OCI-LY1 (cell line): ENCODE measurements around the gene SMIM7.

Source experiments
- H2AFZ ChIP-seq: fragments of 200-600 bp; sonication (generic), shearing (Covaris generic); 2 replicates; pipeline ENCODE4 v1.6.0; 2014; ENCODE audit warnings: antibody characterized with exemption, mild to moderate bottlenecking, low read length
- H3F3A ChIP-seq: fragments of 200-600 bp; sonication (generic), shearing (Covaris generic); 2 replicates; pipeline ENCODE4 v1.6.0; 2014; ENCODE audit warnings: mild to moderate bottlenecking, antibody characterized with exemption, low read length, moderate library complexity; ENCODE audit not compliant: insufficient read depth
- H3K27ac ChIP-seq: fragments of 200-600 bp; sonication (generic); 2 replicates; pipeline ENCODE4 v1.5.1; 2014; ENCODE audit warnings: low read length, mixed run types, mild to moderate bottlenecking, low read depth; ENCODE audit not compliant: poor library complexity, severe bottlenecking
- H3K27me3 ChIP-seq: fragments of 200-600 bp; sonication (generic); 2 replicates; pipeline ENCODE4 v1.6.0; 2014; ENCODE audit warnings: antibody characterized with exemption, mild to moderate bottlenecking, low read length, moderate library complexity; ENCODE audit not compliant: insufficient read depth
- H3K36me3 ChIP-seq: fragments of 200-600 bp; sonication (generic); 2 replicates; pipeline ENCODE4 v1.6.1; 2014; ENCODE audit warnings: mild to moderate bottlenecking, antibody characterized with exemption, low read length, moderate library complexity, mixed read lengths; ENCODE audit not compliant: insufficient read depth
- H3K4me1 ChIP-seq: fragments of 200-600 bp; sonication (generic); 2 replicates; pipeline ENCODE4 v1.5.1; 2014; ENCODE audit warnings: mild to moderate bottlenecking, low read length, moderate library complexity; ENCODE audit not compliant: insufficient read depth, severe bottlenecking
- H3K4me2 ChIP-seq: fragments of 200-600 bp; sonication (generic), shearing (Covaris generic); 2 replicates; pipeline ENCODE4 v1.6.1; 2014; ENCODE audit warnings: low read length
- H3K4me3 ChIP-seq: fragments of 200-600 bp; sonication (generic); 2 replicates; pipeline ENCODE4 v1.5.1; 2014; ENCODE audit warnings: low read length, low read depth, mild to moderate bottlenecking, mixed read lengths; ENCODE audit not compliant: poor library complexity, severe bottlenecking
- H3K79me2 ChIP-seq: fragments of 200-600 bp; shearing (Covaris generic); 2 replicates; pipeline ENCODE4 v1.6.1; 2016; ENCODE audit warnings: mixed run types, low read length, mixed read lengths; ENCODE audit not compliant: insufficient read depth
- H3K9ac ChIP-seq: fragments of 200-600 bp; sonication (generic), shearing (Covaris generic); 2 replicates; pipeline ENCODE4 v1.6.1; 2014; ENCODE audit warnings: mild to moderate bottlenecking, low read length, mixed read lengths
- H3K9me2 ChIP-seq: fragments of 200-600 bp; sonication (generic), shearing (Covaris generic); 2 replicates; pipeline ENCODE4 v1.6.1; 2014; ENCODE audit warnings: low read depth, mild to moderate bottlenecking, low read length, mixed read lengths
- H3K9me3 ChIP-seq: fragments of 200-600 bp; shearing (Covaris generic); 2 replicates; pipeline ENCODE4 v1.6.1; 2014; ENCODE audit warnings: low read length, mixed read lengths
- H4K20me1 ChIP-seq: fragments of 200-600 bp; sonication (generic), shearing (Covaris generic); 2 replicates; pipeline ENCODE4 v1.6.0; 2016; ENCODE audit warnings: mild to moderate bottlenecking, low read length; ENCODE audit not compliant: insufficient read depth
- EZH2 ChIP-seq: fragments of 200-600 bp; sonication (generic), shearing (Covaris generic); IDR thresholded peaks from 2 replicates; pipeline ENCODE4 v1.8.0; 2017; ENCODE audit warnings: borderline replicate concordance, mixed run types, mild to moderate bottlenecking, antibody characterized with exemption, low read length, moderate library complexity, mixed read lengths
- TF ChIP-seq, protein P1 (sequence below): fragments of 200-600 bp; sonication (generic), shearing (Covaris generic); IDR thresholded peaks from 2 replicates; pipeline ENCODE4 v1.5.1; 2017; ENCODE audit warnings: mild to moderate bottlenecking, antibody characterized with exemption, low read length, moderate library complexity, mixed read lengths

Gene SMIM7

DNA sequence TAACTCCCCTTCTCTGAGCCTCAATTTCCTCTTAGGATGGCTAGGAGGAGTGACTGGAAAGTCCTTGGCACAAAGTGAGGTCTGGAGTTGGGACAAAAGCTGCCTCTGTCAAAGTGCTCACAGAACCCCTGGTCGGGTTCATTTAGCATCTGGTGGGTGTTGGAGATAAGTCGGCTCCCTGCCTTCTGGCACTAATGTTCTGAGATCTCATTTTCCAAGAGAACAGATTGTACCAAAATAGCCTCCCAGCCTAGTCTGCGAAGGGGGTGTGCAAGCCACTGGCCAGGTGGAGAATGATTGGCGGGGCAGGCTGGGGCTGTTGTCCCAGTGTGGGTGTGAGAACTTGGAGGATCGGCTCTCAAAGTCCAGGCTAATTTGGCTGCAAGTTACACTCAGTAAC is 39.0 kb upstream of the SMIM7 start:
- Histone ChIP-seq H4K20me1 (no peaks in the 10 kb centered on the region), H3F3A (no peaks in the 10 kb centered on the region), H3K36me3 (no peaks in the 10 kb centered on the region; the same call in 1 of the 2 replicates), H3K9ac (no peak overlapping the region), H3K9me2 (no peaks in the 10 kb centered on the region), H3K79me2 (no peaks in the 10 kb centered on the region), H3K27ac (no peak overlapping the region), H3K27me3 (0 out of 2 replicates have a peak, but pooled peaks cover 4% of the 10 kb centered on the region), H3K4me1 (no peaks in the 10 kb centered on the region), H2AFZ (no peak overlapping the region), H3K4me2 (no peak overlapping the region), H3K9me3 (no peaks in the 10 kb centered on the region), H3K4me3 (no peak overlapping the region)
- TF ChIP-seq, protein P1, sequence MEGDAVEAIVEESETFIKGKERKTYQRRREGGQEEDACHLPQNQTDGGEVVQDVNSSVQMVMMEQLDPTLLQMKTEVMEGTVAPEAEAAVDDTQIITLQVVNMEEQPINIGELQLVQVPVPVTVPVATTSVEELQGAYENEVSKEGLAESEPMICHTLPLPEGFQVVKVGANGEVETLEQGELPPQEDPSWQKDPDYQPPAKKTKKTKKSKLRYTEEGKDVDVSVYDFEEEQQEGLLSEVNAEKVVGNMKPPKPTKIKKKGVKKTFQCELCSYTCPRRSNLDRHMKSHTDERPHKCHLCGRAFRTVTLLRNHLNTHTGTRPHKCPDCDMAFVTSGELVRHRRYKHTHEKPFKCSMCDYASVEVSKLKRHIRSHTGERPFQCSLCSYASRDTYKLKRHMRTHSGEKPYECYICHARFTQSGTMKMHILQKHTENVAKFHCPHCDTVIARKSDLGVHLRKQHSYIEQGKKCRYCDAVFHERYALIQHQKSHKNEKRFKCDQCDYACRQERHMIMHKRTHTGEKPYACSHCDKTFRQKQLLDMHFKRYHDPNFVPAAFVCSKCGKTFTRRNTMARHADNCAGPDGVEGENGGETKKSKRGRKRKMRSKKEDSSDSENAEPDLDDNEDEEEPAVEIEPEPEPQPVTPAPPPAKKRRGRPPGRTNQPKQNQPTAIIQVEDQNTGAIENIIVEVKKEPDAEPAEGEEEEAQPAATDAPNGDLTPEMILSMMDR = no peak
- no peak for TF ChIP-seq EZH2

DNA sequence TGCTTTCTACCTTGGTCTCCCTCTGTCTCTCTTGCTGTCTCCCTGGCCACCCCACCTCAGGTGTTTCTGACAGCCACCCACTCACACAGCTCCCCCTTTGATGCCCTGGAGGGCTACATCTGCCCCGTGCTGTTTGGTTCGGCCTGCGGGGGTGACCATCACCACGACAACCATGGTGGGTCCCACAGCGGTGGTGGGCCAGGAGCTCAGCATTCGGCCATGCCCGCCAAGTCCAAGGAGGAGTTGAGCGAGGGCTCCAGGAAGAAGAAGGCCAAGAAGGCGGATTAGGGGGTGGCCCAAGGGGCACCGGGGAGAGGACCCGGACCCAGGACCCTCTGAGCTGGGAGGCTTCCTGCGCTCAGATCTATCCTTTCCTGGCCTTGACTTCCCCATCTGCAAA is 28.1 kb upstream of the SMIM7 start:
- H4K20me1 ChIP-seq = no peaks in the 10 kb centered on the region
- H3K79me2 ChIP-seq = no peaks in the 10 kb centered on the region
- H3K9me3 ChIP-seq = no peaks in the 10 kb centered on the region
- H3K4me2 ChIP-seq = no peak overlapping the region
- no peaks in the 10 kb centered on the region for H3K4me1 ChIP-seq
- no peaks in the 10 kb centered on the region for H3F3A ChIP-seq
- H2AFZ ChIP-seq = no peak overlapping the region
- no peak overlapping the region for H3K9ac ChIP-seq
- no peaks in the 10 kb centered on the region for H3K9me2 ChIP-seq
- no peaks in the 10 kb centered on the region for H3K27me3 ChIP-seq
- no peak overlapping the region for H3K4me3 ChIP-seq
- H3K36me3 ChIP-seq = no peaks in the 10 kb centered on the region; the same call in 1 of the 2 replicates
- H3K27ac ChIP-seq = no peak overlapping the region
- TF ChIP-seq EZH2 = no peak
- TF ChIP-seq, protein P1 = no peak

DNA sequence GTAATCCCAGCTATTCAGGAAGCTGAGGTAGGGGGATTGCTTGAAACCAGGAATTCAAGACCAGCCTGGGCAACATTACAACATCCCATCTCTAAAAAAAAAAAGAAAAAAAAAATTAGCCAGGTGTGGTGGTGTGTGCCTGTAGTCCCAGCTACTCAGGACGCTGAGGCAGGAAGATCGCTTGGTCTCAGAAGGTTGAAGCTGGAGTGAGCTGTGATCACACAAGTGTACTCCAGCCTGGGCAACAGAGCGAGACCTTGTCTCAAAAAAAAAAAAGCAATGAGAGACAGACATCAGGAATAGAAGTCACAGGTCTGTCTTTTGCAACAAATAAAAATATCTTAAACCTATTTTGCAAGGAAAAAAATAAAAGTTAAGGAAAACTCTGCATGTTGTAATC is 24.3 kb upstream of the SMIM7 start:
- Histone ChIP-seq H3K9me3 (no peaks in the 10 kb centered on the region), H3K9me2 (no peaks in the 10 kb centered on the region), H3K4me2 (no peak overlapping the region), H3K27me3 (no peaks in the 10 kb centered on the region), H3F3A (no peaks in the 10 kb centered on the region), H3K4me1 (no peaks in the 10 kb centered on the region), H3K79me2 (no peaks in the 10 kb centered on the region), H3K9ac (no peak overlapping the region), H3K36me3 (peaks cover 27% of the 10 kb centered on the region), H3K27ac (no peak overlapping the region), H3K4me3 (no peak overlapping the region), H2AFZ (no peak overlapping the region), H4K20me1 (no peaks in the 10 kb centered on the region)
- no peak for TF ChIP-seq EZH2
- TF ChIP-seq, protein P1 = no peak
